Measurements from ENCODE around the gene TFF3.

Gene TFF3

GRCh38 chr21:42286416-42286815, 28.8 kb downstream of the TFF3 start:
- no peak for DNase-seq

GRCh38 chr21:42285569-42286245, 29.5 kb downstream of the TFF3 start:
- no peak for DNase-seq

- no peak for DNase-seq
Measured at GRCh38 chr21:42282715-42283114, 32.5 kb downstream of the TFF3 start.

GRCh38 chr21:42282021-42282420, 33.2 kb downstream of the TFF3 start:
- DNase-seq: no peak

- DNase-seq: no peak
Measured at GRCh38 chr21:42281181-42281680, 34.0 kb downstream of the TFF3 start.

GRCh38 chr21:42280356-42281180, 34.6 kb downstream of the TFF3 start:
- no peak for DNase-seq

GRCh38 chr21:42279888-42280287, 35.3 kb downstream of the TFF3 start:
- DNase-seq: no peak

GRCh38 chr21:42279341-42279871, 35.8 kb downstream of the TFF3 start:
- DNase-seq: no peak

- no peak for DNase-seq
Measured at GRCh38 chr21:42278451-42279149, 36.6 kb downstream of the TFF3 start.

- no peak for DNase-seq
Measured at GRCh38 chr21:42277593-42277992, 37.6 kb downstream of the TFF3 start.

- no peak for DNase-seq
Measured at GRCh38 chr21:42276526-42277154, 38.6 kb downstream of the TFF3 start.

- no peak for DNase-seq
Measured at GRCh38 chr21:42276076-42276475, 39.1 kb downstream of the TFF3 start.

GRCh38 chr21:42272984-42273600, 42.1 kb downstream of the TFF3 start:
- no peak for DNase-seq

- DNase-seq: no peak
Measured at GRCh38 chr21:42272109-42272962, 42.9 kb downstream of the TFF3 start.

- no peak for DNase-seq
Measured at GRCh38 chr21:42271065-42271464, 44.1 kb downstream of the TFF3 start.

GRCh38 chr21:42269386-42269785, 45.8 kb downstream of the TFF3 start:
- DNase-seq: no peak

- DNase-seq: no peak
Measured at GRCh38 chr21:42266971-42267556, 48.1 kb downstream of the TFF3 start.

GRCh38 chr21:42265231-42265812, 49.9 kb downstream of the TFF3 start:
- DNase-seq: no peak

GRCh38 chr21:42264245-42265195, 50.7 kb downstream of the TFF3 start:
- no peak for DNase-seq
